Stimulated activated CD8-positive, alpha-beta memory T cell treated with anti-CD3 and anti-CD28 coated beads, Interleukin-4, amount 100 ng/mL, for 24 hours (primary cell): ENCODE measurements around the gene HTR3B.

Source experiments
- DNase-seq: peaks from one replicate; pipeline ENCODE4 v3.0.0-alpha.2; 2020; ENCODE audit warnings: low read depth

The HTR3B gene

DNA sequence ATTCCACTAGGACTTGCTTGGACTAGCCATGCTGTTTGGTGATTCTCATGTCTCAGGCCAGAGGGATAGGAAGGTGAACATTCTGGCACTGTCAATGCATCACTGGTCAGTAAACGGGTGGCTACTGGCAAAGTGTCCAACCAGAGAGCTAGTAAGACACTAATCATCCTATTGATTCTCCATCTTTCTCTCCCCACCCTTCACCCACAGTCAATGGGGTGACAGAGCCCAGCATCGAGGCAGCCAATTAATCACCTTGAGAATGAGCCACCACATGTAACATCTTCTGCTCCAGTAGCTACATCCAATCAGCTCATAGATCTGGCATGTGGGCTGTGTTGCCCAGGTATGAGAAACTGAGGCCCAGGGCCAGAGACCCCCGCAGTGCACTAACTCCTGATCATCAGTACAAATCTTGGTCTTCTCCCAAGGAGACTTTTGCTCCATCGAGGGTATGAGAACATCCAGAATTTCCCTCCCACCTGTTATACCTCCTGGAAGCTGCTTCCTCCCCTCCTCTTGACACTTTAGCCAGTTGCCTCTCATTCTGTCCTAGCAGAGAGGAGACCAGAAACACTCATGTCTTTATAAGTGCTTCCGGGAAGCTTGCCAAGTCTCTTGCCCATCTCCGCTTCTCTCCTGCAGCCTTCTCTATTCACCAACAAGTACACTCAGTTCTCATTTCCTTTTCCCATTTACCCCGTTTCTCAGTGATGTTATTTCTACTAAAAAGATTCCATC, 87.3 kb downstream of the HTR3B start:
- DNase-seq, result no peak

DNA sequence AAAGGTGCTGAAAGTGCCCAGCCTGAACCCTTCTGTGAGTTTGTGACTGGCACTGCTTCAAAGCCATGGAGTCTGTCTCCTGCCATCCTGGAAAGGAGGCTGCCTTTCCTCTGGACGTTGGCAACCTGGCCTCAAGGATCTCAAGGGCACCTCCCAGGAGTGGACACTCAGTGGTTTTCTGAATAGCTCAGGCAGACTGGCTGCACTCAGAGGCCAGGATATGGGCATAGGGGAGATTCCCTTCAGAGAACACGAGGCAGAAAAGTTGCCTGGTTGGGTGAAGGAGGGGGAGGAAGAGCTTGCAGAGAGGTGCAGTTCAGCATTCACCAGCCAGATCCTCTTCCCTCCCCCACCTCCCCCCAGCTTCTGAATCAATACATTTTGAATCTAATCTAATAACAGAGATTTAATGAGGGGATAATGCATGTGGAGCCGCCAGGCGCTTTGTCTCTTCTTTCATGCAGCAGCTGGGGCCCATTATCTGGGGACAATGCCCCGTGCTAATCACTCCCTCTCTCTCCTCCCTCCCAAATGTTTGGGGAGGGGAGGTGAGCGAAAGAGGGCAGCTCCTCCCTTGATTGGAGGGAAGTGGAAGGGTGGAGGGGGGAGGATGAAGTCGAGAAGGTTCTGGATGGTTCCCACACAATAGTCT, 88.0 kb downstream of the HTR3B start:
- DNase-seq, result no peak

DNA sequence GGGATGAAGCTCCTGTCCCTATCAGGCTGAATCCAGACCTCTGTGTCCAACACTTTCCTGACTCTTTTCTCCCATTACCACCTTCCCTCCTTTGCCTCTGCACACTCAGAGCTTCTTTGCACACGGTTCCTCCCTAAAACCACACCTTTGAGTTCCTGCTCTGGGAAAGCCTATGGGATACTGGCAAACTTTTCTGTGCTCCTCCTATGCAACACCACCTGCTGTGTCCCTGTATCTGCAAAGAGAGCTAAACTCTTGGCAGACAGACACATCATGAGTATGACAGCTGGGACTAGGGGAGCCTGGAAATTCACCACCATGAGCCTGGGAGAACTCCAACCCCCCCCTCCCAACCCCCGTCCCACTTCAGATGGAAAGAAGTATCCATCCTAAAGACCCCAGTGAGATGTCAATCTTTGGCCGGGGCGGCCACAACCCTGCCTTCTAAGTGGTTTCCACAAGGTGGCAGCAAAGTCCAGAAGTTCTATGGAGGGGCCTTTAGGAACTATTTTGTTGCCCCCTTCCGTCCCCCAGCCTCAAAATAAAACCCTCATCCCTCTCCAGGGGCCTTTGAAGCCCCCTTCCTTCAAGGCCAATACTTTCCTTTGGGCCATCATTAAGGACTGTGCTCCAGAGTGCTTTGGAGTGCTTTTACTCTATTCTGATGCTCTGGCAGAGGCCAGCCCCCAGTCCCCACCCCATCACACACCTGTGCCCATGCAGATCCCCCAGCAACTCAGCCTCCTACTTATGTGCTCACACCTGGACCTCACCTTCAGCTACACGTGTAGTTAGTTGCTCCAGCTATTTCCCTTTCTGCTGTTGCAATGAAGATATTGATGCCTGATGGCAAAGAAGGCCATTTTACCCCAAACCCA, 89.7 kb downstream of the HTR3B start:
- DNase-seq, result peak; percentile 13
